Measurements from ENCODE around the gene TFEB. TPM values are rescaled to one million over a fixed set of nuclear protein-coding genes. Genes with fewer than 3 reads are reported as not detected.

The TFEB gene
- total RNA-seq, result 2.3 and 3.4 TPM in 2 replicates

GRCh38 chr6:41735427-41736185 lies at the start of gene TFEB:
TFEB (minus strand) TSS chr6:41735608; CDS start chr6:41691213, 44,395 bp downstream.

GRCh38 chr6:41780551-41781365 lies 45.4 kb upstream of the TFEB start, which contains the start of gene PRICKLE4:
PRICKLE4 (plus strand) TSS chr6:41780782; CDS start chr6:41783474, 2,692 bp downstream.

GRCh38 chr6:41779788-41780550 lies 44.6 kb upstream of the TFEB start, which contains the start of gene FRS3:
FRS3 (minus strand) TSS chr6:41779900; CDS start chr6:41776987, 2,913 bp downstream.

GRCh38 chr6:41747256-41748101 lies 12.1 kb upstream of the TFEB start, which contains the start of gene PGC:
PGC (minus strand) TSS chr6:41747397; CDS start chr6:41747334, 63 bp downstream.

GRCh38 chr6:41638002-41638934 lies 97.1 kb downstream of the TFEB start, which contains the start of gene MDFI:
MDFI (plus strand) TSS chr6:41638468; CDS start chr6:41638750, 282 bp downstream.

Other genes with a start within 250 kb of the TFEB start
- gene FOXP4, start 189.2 kb downstream of the TFEB start, total RNA-seq, result 2.7 and 3.3 TPM in 2 replicates
- 20.8 and 42.9 TPM in 2 replicates for gene MDFI, start 97.1 kb downstream of the TFEB start, total RNA-seq
- gene PGC, start 11.8 kb upstream of the TFEB start, total RNA-seq, result not detected in 2 replicates
- 0.63 and 1.1 TPM in 2 replicates for gene FRS3, start 44.3 kb upstream of the TFEB start, total RNA-seq
- 1.3 and 2.0 TPM in 2 replicates for gene PRICKLE4, start 45.2 kb upstream of the TFEB start, total RNA-seq
- 48.6 and 75.1 TPM in 2 replicates for gene TOMM6, start 52.1 kb upstream of the TFEB start, total RNA-seq
- gene USP49, start 159.8 kb upstream of the TFEB start, total RNA-seq, result 1.7 and 2.8 TPM in 2 replicates
- gene MED20, start 185.5 kb upstream of the TFEB start, total RNA-seq, result 28.0 and 30.4 TPM in 2 replicates
- 33.1 and 41.8 TPM in 2 replicates for gene BYSL, start 185.9 kb upstream of the TFEB start, total RNA-seq
- 40.9 and 76.5 TPM in 2 replicates for gene CCND3, start 206.2 kb upstream of the TFEB start, total RNA-seq